ENCODE measurements around the gene PXYLP1. TPM values are rescaled to one million over a fixed set of nuclear protein-coding genes. Genes with fewer than 3 reads are reported as not detected.

Gene PXYLP1
- total and polyA plus RNA-seq, 2 of the 8 experiments (the other 6 are each of a cell fraction or from before 2014, with no cell fraction given): 19.4 to 20.6 TPM

DNA sequence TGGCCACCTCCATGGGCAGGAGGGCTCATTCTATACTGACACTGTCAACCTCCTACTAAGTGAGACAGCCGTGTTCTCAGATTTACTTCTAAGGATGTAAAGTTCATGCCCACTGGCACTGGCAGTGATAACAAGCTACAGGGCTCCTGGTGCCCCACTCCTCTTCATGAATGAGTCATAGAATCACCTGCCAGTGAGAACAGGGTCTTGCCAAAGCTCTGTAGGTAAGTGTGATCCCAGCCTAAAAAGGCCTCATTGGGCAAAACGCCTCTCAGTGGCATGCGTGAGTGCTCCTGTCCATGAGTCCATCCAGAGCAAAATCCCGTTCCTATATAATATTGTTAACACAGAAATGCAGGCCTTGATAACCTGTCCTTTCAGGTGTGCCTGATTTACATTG is 17.4 kb downstream of the PXYLP1 start:
- no peak overlapping the region for H3K27ac ChIP-seq (ENCODE audit: low read depth, low read length)
- H4K20me1 ChIP-seq (replicated peaks in 1 of 2; ENCODE audit: control insufficient read depth in 1 of 2, insufficient read depth in 2 of 2, low read length in 2 of 2): peaks cover 2 to 7% of the 10 kb centered on the region in 2 experiments
- H4K5ac ChIP-seq (ENCODE audit: insufficient read length, low read depth, low read length): no peak overlapping the region
- no peak overlapping the region for H4K8ac ChIP-seq (ENCODE audit: extremely low read depth, insufficient read depth, low read length)
- H3K23me2 ChIP-seq (ENCODE audit: low read depth, low read length): no peaks in the 10 kb centered on the region
- H2BK120ac ChIP-seq (replicated peaks; ENCODE audit: low read depth, low read length): no peak overlapping the region
- H2BK20ac ChIP-seq (ENCODE audit: low read length): no peak overlapping the region
- H3K4ac ChIP-seq (replicated peaks; ENCODE audit: insufficient read length, low read depth, low read length): no peak overlapping the region
- H3K4me3 ChIP-seq (ENCODE audit: extremely low read depth in 1 of 4, insufficient read depth in 2 of 4, low read depth in 3 of 4, low read length in 4 of 4): no peak overlapping the region
- H3K9ac ChIP-seq (replicated peaks in 1 of 4; ENCODE audit: extremely low read depth in 1 of 4, low read depth in 3 of 4, low read length in 3 of 4): no peak overlapping the region
- TF ChIP-seq, protein P1, sequence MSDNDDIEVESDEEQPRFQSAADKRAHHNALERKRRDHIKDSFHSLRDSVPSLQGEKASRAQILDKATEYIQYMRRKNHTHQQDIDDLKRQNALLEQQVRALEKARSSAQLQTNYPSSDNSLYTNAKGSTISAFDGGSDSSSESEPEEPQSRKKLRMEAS (IDR thresholded peaks at IDR 0.05): no peak
- TF ChIP-seq TBP (IDR thresholded peaks at IDR 0.05; ENCODE audit: low read depth, low read length): no peak
- no peak for TF ChIP-seq FOSL1 (IDR thresholded peaks at IDR 0.05; ENCODE audit: insufficient read depth, low read depth, low read length)
- no peak for TF ChIP-seq JUN (IDR thresholded peaks at IDR 0.05; ENCODE audit: low read depth, low read length)
- TF ChIP-seq, protein P2, sequence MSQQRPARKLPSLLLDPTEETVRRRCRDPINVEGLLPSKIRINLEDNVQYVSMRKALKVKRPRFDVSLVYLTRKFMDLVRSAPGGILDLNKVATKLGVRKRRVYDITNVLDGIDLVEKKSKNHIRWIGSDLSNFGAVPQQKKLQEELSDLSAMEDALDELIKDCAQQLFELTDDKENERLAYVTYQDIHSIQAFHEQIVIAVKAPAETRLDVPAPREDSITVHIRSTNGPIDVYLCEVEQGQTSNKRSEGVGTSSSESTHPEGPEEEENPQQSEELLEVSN (IDR thresholded peaks at IDR 0.05): no peak
- no peak for TF ChIP-seq BCL11A (IDR thresholded peaks at IDR 0.05; ENCODE audit: low read depth in 2 of 2, low read length in 2 of 2)
- TF ChIP-seq MAFK (IDR thresholded peaks at IDR 0.05; ENCODE audit: low read depth, low read length): no peak
- no peak for TF ChIP-seq PHF8 (conservative IDR thresholded peaks at IDR 0.05; ENCODE audit: low read depth, low read length)
- TF ChIP-seq ASH2L (IDR thresholded peaks at IDR 0.05; ENCODE audit: low read length): no peak
- H3K14ac ChIP-seq (ENCODE audit: insufficient read length): no peak overlapping the region
- H3K9me3 ChIP-seq (ENCODE audit: insufficient read depth in 2 of 2, low read depth in 1 of 2, low read length in 1 of 2): no peaks in the 10 kb centered on the region
- FAIRE-seq (no peak), DNase-seq (ENCODE audit: low read depth in 1 of 2, low spot score in 2 of 2) (peak in 1 of 2 experiments; percentile 35)
- no peak overlapping the region for H2AK5ac ChIP-seq (ENCODE audit: low read depth, low read length)
- POLR2A ChIA-PET (ENCODE audit: partially characterized antibody): interaction anchor here (1.4 kb wide), 2 partner anchors 10 kb away, joined by 4 to 6 read pairs; no protein-coding TSS in a partner anchor
- no peak overlapping the region for H3K56ac ChIP-seq (replicated peaks; ENCODE audit: insufficient read length, low read depth, low read length)
- no peak overlapping the region for H2AFZ ChIP-seq (ENCODE audit: low read length)
- CTCF ChIA-PET (ENCODE audit: partially characterized antibody): interaction anchor here (2.2 to 5.1 kb wide), 2 partner anchors 8 to 12 kb away, joined by 7 to 35 read pairs; no protein-coding TSS in a partner anchor
- H2BK15ac ChIP-seq (ENCODE audit: low read length): no peak overlapping the region
- whole genome bisulfite sequencing, 2 experiments (ENCODE audit: extremely low coverage in 1 of 2, insufficient coverage in 1 of 2, insufficient read length in 1 of 2, insufficient replicate concordance in 2 of 2, low coverage in 1 of 2, low lambda C conversion rate in 2 of 2, missing lambda C conversion rate in 1 of 2): 81% methylated on average over 4 of the region's 4 CpGs; no CpG with 5 or more reads in 1 of the 2 experiments
- H3K79me1 ChIP-seq (ENCODE audit: low read depth, low read length): peaks cover 5% of the 10 kb centered on the region
- no peaks in the 10 kb centered on the region for H3K27me3 ChIP-seq (replicated peaks in 1 of 4; ENCODE audit: control insufficient read depth in 3 of 4, extremely low read depth in 1 of 4, insufficient read depth in 3 of 4, low read length in 3 of 4)
- H3K79me2 ChIP-seq (ENCODE audit: control insufficient read depth in 1 of 2, insufficient read depth in 2 of 2, low read length in 2 of 2): peaks cover 0 to 4% of the 10 kb centered on the region in 2 experiments; a peak in 1 of 4 replicates
- H3K36me3 ChIP-seq (ENCODE audit: control insufficient read depth in 2 of 4, insufficient read depth in 4 of 4, low read length in 3 of 4): no peaks in the 10 kb centered on the region
- no peaks in the 10 kb centered on the region for H3K4me1 ChIP-seq (replicated peaks in 1 of 4; ENCODE audit: control insufficient read depth in 3 of 4, insufficient read depth in 4 of 4, low read length in 3 of 4)
- no peak overlapping the region for H3K4me2 ChIP-seq (ENCODE audit: insufficient read depth in 1 of 2, low read depth in 2 of 2, low read length in 2 of 2)
- no peak overlapping the region for H4K91ac ChIP-seq (replicated peaks; ENCODE audit: insufficient read length, low read length)
- H3K23ac ChIP-seq (ENCODE audit: insufficient read length): no peak overlapping the region
- H2BK5ac ChIP-seq (ENCODE audit: low read depth, low read length): no peak overlapping the region
- no peak overlapping the region for H3K18ac ChIP-seq (ENCODE audit: extremely low read depth, low read length)
- H2BK12ac ChIP-seq (ENCODE audit: low read depth, low read length): no peak overlapping the region
